ENCODE data around the gene TMEM81. TPM values are rescaled to one million over a fixed set of nuclear protein-coding genes. Genes with fewer than 3 reads are reported as not detected.

TMEM81 gene
- total RNA-seq, 2 donors from 2014 or later = 1.3 to 2.0 TPM

DNA sequence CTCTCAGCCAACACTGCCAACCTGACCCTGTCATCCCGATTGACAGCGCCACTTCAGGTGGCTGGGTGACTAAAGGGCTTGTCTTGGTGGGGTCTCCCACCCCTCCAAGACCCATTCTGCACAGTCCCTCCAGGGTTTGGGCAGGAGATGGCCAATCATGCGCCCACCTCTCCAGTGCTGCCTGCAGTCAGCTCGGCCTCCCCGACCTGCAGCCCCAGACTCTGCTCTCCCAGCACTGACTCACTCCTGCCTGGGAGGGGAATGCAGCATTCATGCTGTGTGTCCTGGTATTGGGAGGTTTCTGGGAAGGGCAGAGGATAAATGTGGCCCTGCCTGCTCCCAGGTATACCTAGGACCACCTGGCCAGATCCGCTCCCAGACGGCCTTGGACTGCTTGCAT is 9.7 kb downstream of the TMEM81 start:
- Histone ChIP-seq H3K9me3 (no peaks in the 10 kb centered on the region), H3K27me3 (no peaks in the 10 kb centered on the region), H3K27ac (no peak overlapping the region), H3K4me3 (no peak overlapping the region), H3K36me3 (replicated peaks in 1 of 2; ENCODE audit: insufficient read depth in 1 of 2, low read depth in 2 of 2) (no peaks in the 10 kb centered on the region), H3K4me1 (no peaks in the 10 kb centered on the region)
- no peak for TF ChIP-seq POLR2A (IDR thresholded peaks at IDR 0.05)
- TF ChIP-seq, protein P1, sequence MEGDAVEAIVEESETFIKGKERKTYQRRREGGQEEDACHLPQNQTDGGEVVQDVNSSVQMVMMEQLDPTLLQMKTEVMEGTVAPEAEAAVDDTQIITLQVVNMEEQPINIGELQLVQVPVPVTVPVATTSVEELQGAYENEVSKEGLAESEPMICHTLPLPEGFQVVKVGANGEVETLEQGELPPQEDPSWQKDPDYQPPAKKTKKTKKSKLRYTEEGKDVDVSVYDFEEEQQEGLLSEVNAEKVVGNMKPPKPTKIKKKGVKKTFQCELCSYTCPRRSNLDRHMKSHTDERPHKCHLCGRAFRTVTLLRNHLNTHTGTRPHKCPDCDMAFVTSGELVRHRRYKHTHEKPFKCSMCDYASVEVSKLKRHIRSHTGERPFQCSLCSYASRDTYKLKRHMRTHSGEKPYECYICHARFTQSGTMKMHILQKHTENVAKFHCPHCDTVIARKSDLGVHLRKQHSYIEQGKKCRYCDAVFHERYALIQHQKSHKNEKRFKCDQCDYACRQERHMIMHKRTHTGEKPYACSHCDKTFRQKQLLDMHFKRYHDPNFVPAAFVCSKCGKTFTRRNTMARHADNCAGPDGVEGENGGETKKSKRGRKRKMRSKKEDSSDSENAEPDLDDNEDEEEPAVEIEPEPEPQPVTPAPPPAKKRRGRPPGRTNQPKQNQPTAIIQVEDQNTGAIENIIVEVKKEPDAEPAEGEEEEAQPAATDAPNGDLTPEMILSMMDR (IDR thresholded peaks at IDR 0.05) = no peak
- DNase-seq (no peak), ATAC-seq (no peak)
- intact Hi-C loops (cut with DNase I) = no loop called here
- 82 to 89% methylated on average over 4 to 7 of the region's 7 CpGs for WGBS, 2 donors

DNA sequence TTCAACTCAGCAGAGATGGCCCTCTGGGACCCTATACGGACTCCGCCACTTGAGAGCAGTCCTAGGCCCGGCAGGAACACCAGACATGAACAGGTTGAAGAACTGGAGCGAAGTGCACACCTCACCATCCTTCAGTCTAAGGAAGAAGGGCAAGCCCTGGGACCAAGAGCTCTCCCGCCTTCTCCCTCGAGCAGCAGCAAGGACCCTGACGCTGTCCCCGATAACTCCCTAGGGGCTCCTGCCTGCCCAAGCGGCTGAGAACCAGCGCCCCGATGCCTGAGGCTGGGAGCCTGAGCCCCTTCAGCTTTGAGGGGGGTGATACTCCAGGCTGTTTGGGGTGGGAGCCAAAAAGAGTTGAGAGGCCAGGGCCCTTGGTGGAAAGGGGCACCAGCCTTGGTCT is 10.2 kb downstream of the TMEM81 start:
- Histone ChIP-seq H3K36me3 (replicated peaks in 1 of 2; ENCODE audit: insufficient read depth in 1 of 2, low read depth in 2 of 2) (no peaks in the 10 kb centered on the region), H3K27ac (no peak overlapping the region), H3K4me3 (no peak overlapping the region), H3K9me3 (no peaks in the 10 kb centered on the region), H3K4me1 (peaks cover 1% of the 10 kb centered on the region), H3K27me3 (no peaks in the 10 kb centered on the region)
- intact Hi-C loops (cut with DNase I) = no loop called here
- TF ChIP-seq, protein P1 (IDR thresholded peaks at IDR 0.05) = no peak
- TF ChIP-seq POLR2A (IDR thresholded peaks at IDR 0.05) = no peak
- 80 to 88% methylated on average over 11 of the region's 11 CpGs for WGBS, 2 donors
- ATAC-seq (no peak), DNase-seq (no peak)

DNA sequence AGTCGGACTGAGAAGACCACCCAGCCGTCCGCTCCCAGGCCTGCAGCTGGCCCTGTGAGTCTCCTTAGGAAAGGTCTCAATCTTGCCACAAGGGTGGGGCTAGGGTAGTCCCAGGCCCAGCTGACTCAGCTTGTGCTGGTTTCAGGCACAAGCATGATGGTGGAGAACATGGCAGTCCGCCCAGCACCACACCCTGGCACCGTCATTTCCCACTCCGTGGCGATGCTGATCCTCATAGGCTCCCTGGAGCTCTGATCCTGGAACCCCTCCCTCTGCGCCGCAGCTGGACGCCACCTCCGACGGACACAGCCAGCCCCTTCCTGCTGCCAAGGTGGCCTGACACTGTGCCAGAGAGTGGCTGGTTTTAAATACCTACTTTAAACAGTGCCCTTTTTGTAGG is 10.7 kb downstream of the TMEM81 start:
- no peaks in the 10 kb centered on the region for H3K9me3 ChIP-seq
- no peak for ATAC-seq
- no peaks in the 10 kb centered on the region for H3K36me3 ChIP-seq (replicated peaks in 1 of 2; ENCODE audit: insufficient read depth in 1 of 2, low read depth in 2 of 2)
- TF ChIP-seq, protein P1 (IDR thresholded peaks at IDR 0.05) = no peak
- no peak for TF ChIP-seq POLR2A (IDR thresholded peaks at IDR 0.05)
- peaks cover 5% of the 10 kb centered on the region for H3K4me1 ChIP-seq
- H3K27me3 ChIP-seq = no peaks in the 10 kb centered on the region
- DNase-seq = no peak
- intact Hi-C loops (cut with DNase I) = no loop called here
- WGBS, 2 donors = 85 to 89% methylated on average over 7 to 12 of the region's 12 CpGs
- no peak overlapping the region for H3K27ac ChIP-seq
- H3K4me3 ChIP-seq = no peak overlapping the region

DNA sequence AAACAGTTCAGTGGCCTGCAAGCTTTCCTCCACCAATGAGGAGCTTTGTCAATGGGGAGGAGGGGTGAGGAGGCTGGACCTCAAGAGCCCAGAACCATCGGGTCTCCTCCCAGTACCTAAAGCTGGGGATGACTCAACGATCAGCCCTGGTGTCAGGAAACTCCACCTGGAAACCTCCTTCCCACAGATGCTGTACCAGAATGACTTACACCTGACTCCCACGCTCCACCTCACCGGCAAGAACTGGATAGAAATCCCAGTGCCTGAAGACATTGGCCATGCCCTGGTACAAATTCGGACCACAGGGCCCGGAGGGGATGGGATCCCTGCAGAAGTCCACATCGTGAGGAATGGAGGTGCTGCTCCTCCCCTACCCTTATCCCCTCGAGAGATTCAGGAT is 11.4 kb downstream of the TMEM81 start:
- no peaks in the 10 kb centered on the region for H3K9me3 ChIP-seq
- H3K36me3 ChIP-seq (replicated peaks in 1 of 2; ENCODE audit: insufficient read depth in 1 of 2, low read depth in 2 of 2) = no peaks in the 10 kb centered on the region
- WGBS, 2 donors = 74 to 77% methylated on average over 8 of the region's 8 CpGs
- ATAC-seq (no peak), DNase-seq (no peak)
- no peaks in the 10 kb centered on the region for H3K27me3 ChIP-seq
- H3K4me1 ChIP-seq = peaks cover 5% of the 10 kb centered on the region
- TF ChIP-seq, protein P1 (IDR thresholded peaks at IDR 0.05) = no peak
- no peak for TF ChIP-seq POLR2A (IDR thresholded peaks at IDR 0.05)
- H3K27ac ChIP-seq = no peak overlapping the region
- intact Hi-C loops (cut with DNase I) = no loop called here
- H3K4me3 ChIP-seq = no peak overlapping the region

DNA sequence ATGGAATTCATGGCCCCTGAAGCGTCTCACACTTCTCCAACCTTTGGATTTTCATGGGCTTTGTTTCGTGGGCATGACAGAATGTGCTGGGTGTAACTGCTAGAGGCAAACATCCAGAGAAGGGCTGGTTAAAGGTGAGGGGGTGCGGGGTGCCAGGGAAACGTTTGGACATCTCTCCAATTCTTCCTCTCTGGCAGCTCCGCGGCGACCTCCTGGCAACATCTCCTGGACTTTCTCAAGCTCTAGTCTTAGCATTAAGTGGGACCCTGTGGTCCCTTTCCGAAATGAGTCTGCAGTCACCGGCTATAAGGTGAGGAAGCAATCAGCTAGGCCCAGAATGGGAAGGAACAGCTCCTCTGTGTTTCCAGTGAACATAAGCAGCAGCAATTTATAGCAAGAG is 12.0 kb downstream of the TMEM81 start:
- intact Hi-C loops (cut with DNase I) = no loop called here
- TF ChIP-seq, protein P1 (IDR thresholded peaks at IDR 0.05) = no peak
- no peak for TF ChIP-seq POLR2A (IDR thresholded peaks at IDR 0.05)
- WGBS, 2 donors = 75 to 84% methylated on average over 9 of the region's 9 CpGs
- no peak overlapping the region for H3K4me3 ChIP-seq
- no peaks in the 10 kb centered on the region for H3K9me3 ChIP-seq
- peaks cover 5% of the 10 kb centered on the region for H3K4me1 ChIP-seq
- H3K36me3 ChIP-seq (replicated peaks in 1 of 2; ENCODE audit: insufficient read depth in 1 of 2, low read depth in 2 of 2) = no peaks in the 10 kb centered on the region
- H3K27me3 ChIP-seq = no peaks in the 10 kb centered on the region
- no peak for ATAC-seq
- no peak for DNase-seq
- H3K27ac ChIP-seq = no peak overlapping the region
